ENCODE data around the gene CBX1.

- TF ChIP-seq POLR2A (IDR thresholded peaks at IDR 0.05) (no peak), EP300 (IDR thresholded peaks at IDR 0.05) (no peak)
These were observed 58.1 kb downstream of the CBX1 start for GRCh38 chr17:48043176-48043575.
